Stimulated activated CD8-positive, alpha-beta memory T cell treated with anti-CD3 and anti-CD28 coated beads, Interleukin-4, amount 100 ng/mL, for 1 hour (primary cell): ENCODE results near the gene GPR17.

ENCODE experiments used
- DNase-seq, 2 donors: peaks; one replicate each; pipeline ENCODE4 v3.0.0-alpha.2; 2020; ENCODE audit warnings: low read depth in 2 of 2, low spot score in 1 of 2

The GPR17 gene

GRCh38 chr2:127614246-127614645, 31.7 kb upstream of the GPR17 start:
- DNase-seq: no peak

GRCh38 chr2:127614731-127615130, 31.2 kb upstream of the GPR17 start:
- no peak for DNase-seq

- no peak for DNase-seq
Measured at GRCh38 chr2:127615511-127616166, 30.3 kb upstream of the GPR17 start.

GRCh38 chr2:127618551-127619202, 27.3 kb upstream of the GPR17 start:
- DNase-seq: no peak

- DNase-seq: no peak
Measured at GRCh38 chr2:127619203-127619590, 26.8 kb upstream of the GPR17 start.

GRCh38 chr2:127619877-127620705, 25.9 kb upstream of the GPR17 start:
- no peak for DNase-seq

- no peak for DNase-seq
Measured at GRCh38 chr2:127620866-127621265, 25.1 kb upstream of the GPR17 start.

- no peak for DNase-seq
Measured at GRCh38 chr2:127621981-127622431, 23.9 kb upstream of the GPR17 start.

- DNase-seq: no peak
Measured at GRCh38 chr2:127622561-127623387, 23.2 kb upstream of the GPR17 start.

GRCh38 chr2:127623388-127624319, 22.3 kb upstream of the GPR17 start:
- DNase-seq: no peak

- DNase-seq: no peak
Measured at GRCh38 chr2:127624320-127624755, 21.6 kb upstream of the GPR17 start.

- no peak for DNase-seq
Measured at GRCh38 chr2:127624756-127625571, 21.0 kb upstream of the GPR17 start.

- DNase-seq: no peak
Measured at GRCh38 chr2:127625572-127625951, 20.4 kb upstream of the GPR17 start.

- no peak for DNase-seq
Measured at GRCh38 chr2:127626175-127626574, 19.8 kb upstream of the GPR17 start.

- no peak for DNase-seq
Measured at GRCh38 chr2:127626917-127627739, 18.8 kb upstream of the GPR17 start.

GRCh38 chr2:127627740-127628571, 18.0 kb upstream of the GPR17 start:
- no peak for DNase-seq
